Measurements from ENCODE around the gene WNT7B. TPM values are rescaled to one million over a fixed set of nuclear protein-coding genes. Genes with fewer than 3 reads are reported as not detected.

Gene WNT7B
- total RNA-seq, 2 experiments from 2014 or later = not detected

DNA sequence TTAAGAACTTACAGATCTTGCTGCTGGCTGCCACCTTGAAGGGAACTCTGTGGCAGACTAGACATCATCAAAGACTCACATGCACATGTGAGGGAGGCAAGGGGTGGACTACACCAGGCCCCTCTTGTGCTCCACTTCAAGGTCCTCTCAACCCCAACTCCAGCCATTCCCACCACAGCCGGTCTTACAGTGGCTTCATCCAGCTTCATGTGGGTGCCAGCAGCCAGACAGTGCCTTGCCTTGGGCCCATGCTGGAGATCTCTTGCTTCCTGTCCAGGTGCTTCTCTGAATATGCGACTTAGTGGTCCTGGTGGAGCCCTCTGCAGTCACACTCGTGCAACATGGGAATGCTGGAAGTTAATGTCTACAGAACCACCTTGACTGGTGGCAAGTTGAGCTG, 44.6 kb upstream of the WNT7B start:
- H3K4me1 ChIP-seq (ENCODE audit: insufficient read depth, low read length) = no peaks in the 10 kb centered on the region

DNA sequence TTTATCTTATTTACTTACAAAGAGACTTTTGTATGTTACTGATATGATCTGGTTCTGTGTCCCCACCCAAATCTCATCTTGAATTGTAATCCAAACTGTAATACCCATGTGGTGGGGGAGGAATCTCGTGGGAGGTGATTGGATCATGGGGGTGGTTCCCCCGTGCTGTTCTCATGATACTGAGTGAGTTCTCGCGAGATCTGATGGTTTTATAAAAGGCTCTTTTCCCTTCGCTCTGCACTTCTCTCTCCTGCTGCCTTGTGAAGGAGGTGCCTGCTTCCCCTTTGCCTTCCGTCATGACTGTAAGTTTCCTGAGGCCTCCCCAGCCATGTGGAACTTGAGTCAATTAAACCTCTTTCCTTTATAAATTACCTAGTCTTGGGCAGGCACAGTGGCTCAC, 42.4 kb upstream of the WNT7B start:
- ChIA-PET CTCF (interaction anchor here (0.9 to 1.5 kb wide), 2 partner anchors 13 to 97 kb away, joined by 3 to 5 read pairs; no protein-coding TSS in a partner anchor), POLR2A (interaction anchor here (1.3 kb wide), 1 partner anchor 16 kb away, joined by 3 read pairs; no protein-coding TSS in a partner anchor)
- H3K4me3 Mint-ChIP-seq = no peak overlapping the region
- peaks cover 8% of the 10 kb centered on the region for H3K27me3 Mint-ChIP-seq
- TF ChIP-seq, protein P1, sequence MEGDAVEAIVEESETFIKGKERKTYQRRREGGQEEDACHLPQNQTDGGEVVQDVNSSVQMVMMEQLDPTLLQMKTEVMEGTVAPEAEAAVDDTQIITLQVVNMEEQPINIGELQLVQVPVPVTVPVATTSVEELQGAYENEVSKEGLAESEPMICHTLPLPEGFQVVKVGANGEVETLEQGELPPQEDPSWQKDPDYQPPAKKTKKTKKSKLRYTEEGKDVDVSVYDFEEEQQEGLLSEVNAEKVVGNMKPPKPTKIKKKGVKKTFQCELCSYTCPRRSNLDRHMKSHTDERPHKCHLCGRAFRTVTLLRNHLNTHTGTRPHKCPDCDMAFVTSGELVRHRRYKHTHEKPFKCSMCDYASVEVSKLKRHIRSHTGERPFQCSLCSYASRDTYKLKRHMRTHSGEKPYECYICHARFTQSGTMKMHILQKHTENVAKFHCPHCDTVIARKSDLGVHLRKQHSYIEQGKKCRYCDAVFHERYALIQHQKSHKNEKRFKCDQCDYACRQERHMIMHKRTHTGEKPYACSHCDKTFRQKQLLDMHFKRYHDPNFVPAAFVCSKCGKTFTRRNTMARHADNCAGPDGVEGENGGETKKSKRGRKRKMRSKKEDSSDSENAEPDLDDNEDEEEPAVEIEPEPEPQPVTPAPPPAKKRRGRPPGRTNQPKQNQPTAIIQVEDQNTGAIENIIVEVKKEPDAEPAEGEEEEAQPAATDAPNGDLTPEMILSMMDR (IDR thresholded peaks at IDR 0.05) = no peak
- no peak overlapping the region for H3K27ac Mint-ChIP-seq
- no peak overlapping the region for H3K27ac ChIP-seq (ENCODE audit: low read depth in 1 of 2, low read length in 2 of 2)
- H3K9me3 Mint-ChIP-seq = no peaks in the 10 kb centered on the region
- no peak for DNase-seq
- no peaks in the 10 kb centered on the region for H3K36me3 Mint-ChIP-seq (ENCODE audit: low read depth)
- no peaks in the 10 kb centered on the region for H3K4me1 Mint-ChIP-seq (ENCODE audit: low read depth)
- ATAC-seq (ENCODE audit: poor library complexity) = no peak
- H3K9me3 ChIP-seq (ENCODE audit: control insufficient read depth in 1 of 2, insufficient read depth in 1 of 2, low read length in 2 of 2) = no peaks in the 10 kb centered on the region
- no peaks in the 10 kb centered on the region for H3K36me3 ChIP-seq (ENCODE audit: insufficient read depth, low read length)
- H3K27me3 ChIP-seq (ENCODE audit: control insufficient read depth in 1 of 2, insufficient read depth in 2 of 2, low read length in 2 of 2) = peaks cover 0 to 4% of the 10 kb centered on the region in 2 experiments
- intact Hi-C loops (cut with DNase I, micrococcal nuclease) = loop anchor here in 1 of 2 experiments (10.0 kb wide), 1 partner anchor 225 kb away; no protein-coding TSS in a partner anchor
- H3K4me1 ChIP-seq (ENCODE audit: insufficient read depth, low read length) = peaks cover 4% of the 10 kb centered on the region
- no peak overlapping the region for H3K4me3 ChIP-seq (ENCODE audit: low read length)

More for the DNA sequence above, 44.6 kb upstream of the WNT7B start:
- DNase-seq = no peak
- intact Hi-C loops (cut with DNase I, micrococcal nuclease) = no loop called here
- ATAC-seq (ENCODE audit: poor library complexity) = no peak
- Histone ChIP-seq H3K4me3 (ENCODE audit: low read length) (no peak overlapping the region), H3K9me3 (ENCODE audit: control insufficient read depth in 1 of 2, insufficient read depth in 1 of 2, low read length in 2 of 2) (no peaks in the 10 kb centered on the region), H3K27ac (ENCODE audit: low read depth in 1 of 2, low read length in 2 of 2) (no peak overlapping the region), H3K36me3 (ENCODE audit: insufficient read depth, low read length) (no peaks in the 10 kb centered on the region), H3K27me3 (ENCODE audit: control insufficient read depth in 1 of 2, insufficient read depth in 2 of 2, low read length in 2 of 2) (peaks cover 18% of the 10 kb centered on the region in 2 experiments)
- CTCF ChIA-PET = interaction anchor here (1.2 to 1.9 kb wide), 2 partner anchors 15 to 95 kb away, joined by 3 to 5 read pairs; no protein-coding TSS in a partner anchor
- Mint-ChIP-seq H3K36me3 (ENCODE audit: low read depth) (no peaks in the 10 kb centered on the region), H3K27me3 (peaks cover 30% of the 10 kb centered on the region), H3K4me1 (ENCODE audit: low read depth) (no peaks in the 10 kb centered on the region), H3K4me3 (no peak overlapping the region), H3K9me3 (no peaks in the 10 kb centered on the region), H3K27ac (no peak overlapping the region)
- POLR2A ChIA-PET = interaction anchor here (1.3 kb wide), 1 partner anchor 14 kb away, joined by 3 read pairs; no protein-coding TSS in a partner anchor
- TF ChIP-seq, protein P1 (IDR thresholded peaks at IDR 0.05) = no peak

DNA sequence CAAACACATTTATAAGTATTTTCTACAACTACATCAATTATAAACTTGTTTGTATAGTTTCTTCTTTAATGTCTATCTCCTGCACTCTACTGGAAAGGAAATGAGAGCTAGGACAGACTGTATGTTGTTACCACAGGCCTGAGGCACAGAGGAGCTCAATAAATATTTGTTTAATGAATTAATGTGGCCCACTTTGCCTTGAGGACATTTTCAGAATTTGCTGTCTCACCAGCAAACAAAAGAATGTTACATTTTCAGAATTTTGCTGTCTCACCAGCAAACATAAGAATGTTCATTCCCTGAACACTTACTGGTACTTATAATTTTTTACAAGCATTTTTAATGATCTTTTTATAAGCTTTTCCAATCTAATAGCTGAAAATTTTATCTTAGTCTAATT, 41.9 kb upstream of the WNT7B start:
- Histone ChIP-seq H3K9me3 (ENCODE audit: control insufficient read depth in 1 of 2, insufficient read depth in 1 of 2, low read length in 2 of 2) (no peaks in the 10 kb centered on the region), H3K27me3 (ENCODE audit: control insufficient read depth in 1 of 2, insufficient read depth in 2 of 2, low read length in 2 of 2) (peaks cover 0 to 4% of the 10 kb centered on the region in 2 experiments), H3K36me3 (ENCODE audit: insufficient read depth, low read length) (no peaks in the 10 kb centered on the region), H3K4me1 (ENCODE audit: insufficient read depth, low read length) (peaks cover 9% of the 10 kb centered on the region), H3K27ac (ENCODE audit: low read depth in 1 of 2, low read length in 2 of 2) (no peak overlapping the region), H3K4me3 (ENCODE audit: low read length) (no peak overlapping the region)
- ChIA-PET POLR2A (interaction anchor here (1.3 kb wide), 1 partner anchor 17 kb away, joined by 3 read pairs; no protein-coding TSS in a partner anchor), CTCF (interaction anchor here (0.9 to 1.5 kb wide), 2 partner anchors 13 to 98 kb away, joined by 3 to 5 read pairs; no protein-coding TSS in a partner anchor)
- TF ChIP-seq, protein P1 (IDR thresholded peaks at IDR 0.05) = no peak
- Mint-ChIP-seq H3K27ac (no peak overlapping the region), H3K4me1 (ENCODE audit: low read depth) (peaks cover 4% of the 10 kb centered on the region), H3K9me3 (no peaks in the 10 kb centered on the region), H3K27me3 (peaks cover 5% of the 10 kb centered on the region), H3K36me3 (ENCODE audit: low read depth) (peaks cover 4% of the 10 kb centered on the region), H3K4me3 (no peak overlapping the region)
- ATAC-seq (ENCODE audit: poor library complexity) (no peak), DNase-seq (no peak)
- intact Hi-C loops (cut with DNase I, micrococcal nuclease) = loop anchor here in 1 of 2 experiments (10.0 kb wide), 1 partner anchor 226 kb away; no protein-coding TSS in a partner anchor

Measured in CD4-positive, alpha-beta T cell (primary cell).